Mesangial cell (primary cell): Measurements from ENCODE around the gene ADRB1. TPM values are rescaled to one million over a fixed set of nuclear protein-coding genes. Genes with fewer than 3 reads are reported as not detected.

ENCODE experiments used
- total RNA-seq: library from RNA; depleted of rRNA; stranded (reverse); fragments of >200 nt; gene quantifications from 2 replicates; pipeline ENCODE4 v1.2.3, GENCODE V29; 2015

The ADRB1 gene
- not detected in 2 replicates for total RNA-seq

GRCh38 chr10:114043532-114044246, at the start of gene ADRB1:
Gene ADRB1, plus strand, starts transcription at chr10:114043866. Its CDS starts 267 bp downstream, at chr10:114044133.

Other genes with a start within 250 kb of the ADRB1 start
- gene DCLRE1A, start 189.8 kb upstream of the ADRB1 start, total RNA-seq, result 3.0 and 8.3 TPM in 2 replicates
- gene NHLRC2, start 189.2 kb upstream of the ADRB1 start, total RNA-seq, result 20.2 and 33.7 TPM in 2 replicates
- 3.6 and 4.3 TPM in 2 replicates for gene CCDC186, start 130.3 kb downstream of the ADRB1 start, total RNA-seq
- not detected in 2 replicates for gene TDRD1, start 135.5 kb downstream of the ADRB1 start, total RNA-seq
- 0.13 TPM in 1 of 2 replicates, not detected in the other for gene VWA2, start 195.4 kb downstream of the ADRB1 start, total RNA-seq